GM15510 (cell line): Measurements from ENCODE around the gene WDFY4.

Source experiments
- POLR2A ChIP-seq: IDR thresholded peaks from 3 replicates; pipeline ENCODE4 v1.6.1; 2011; ENCODE audit warnings: borderline replicate concordance; ENCODE audit not compliant: insufficient read length; ENCODE audit errors: extremely low read depth

The WDFY4 gene

GRCh38 chr10:48684792-48685623, at the start of gene WDFY4:
TSS of gene WDFY4 (plus strand) at chr10:48684873. CDS start at chr10:48709733, 24,860 bp downstream.
- TF ChIP-seq POLR2A = peak; percentile 69

DNA sequence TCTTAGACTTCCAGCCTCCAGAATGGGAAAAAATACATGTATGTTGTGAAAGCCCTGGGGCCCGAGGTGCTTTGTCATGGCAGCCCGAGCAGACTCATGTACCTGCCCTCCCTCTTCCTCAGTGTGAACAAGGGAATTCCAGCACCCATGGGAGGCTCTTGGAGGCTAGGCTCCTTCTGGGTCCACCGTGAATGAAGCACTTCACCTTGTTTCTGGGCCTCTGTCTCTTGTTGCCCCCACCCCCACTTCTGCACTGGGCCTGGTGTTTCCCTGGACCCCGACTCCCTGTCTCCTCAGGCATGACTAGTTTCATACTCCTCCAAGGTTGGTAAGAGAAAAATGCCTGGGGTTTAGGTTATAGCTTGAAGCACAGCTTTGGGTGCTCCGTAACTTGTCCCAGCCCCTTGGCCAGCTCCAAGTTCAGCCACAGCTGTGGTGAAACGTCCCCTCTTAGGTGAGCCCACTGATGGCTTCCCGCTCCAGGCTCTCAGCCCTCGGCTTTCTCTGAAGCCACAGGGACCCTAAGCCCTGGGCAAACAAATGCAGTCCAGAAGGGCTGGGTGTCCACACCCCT, 49.6 kb upstream of the WDFY4 start:
- no peak for TF ChIP-seq POLR2A

GRCh38 chr10:48636231-48636630, 48.4 kb upstream of the WDFY4 start:
- no peak for TF ChIP-seq POLR2A

DNA sequence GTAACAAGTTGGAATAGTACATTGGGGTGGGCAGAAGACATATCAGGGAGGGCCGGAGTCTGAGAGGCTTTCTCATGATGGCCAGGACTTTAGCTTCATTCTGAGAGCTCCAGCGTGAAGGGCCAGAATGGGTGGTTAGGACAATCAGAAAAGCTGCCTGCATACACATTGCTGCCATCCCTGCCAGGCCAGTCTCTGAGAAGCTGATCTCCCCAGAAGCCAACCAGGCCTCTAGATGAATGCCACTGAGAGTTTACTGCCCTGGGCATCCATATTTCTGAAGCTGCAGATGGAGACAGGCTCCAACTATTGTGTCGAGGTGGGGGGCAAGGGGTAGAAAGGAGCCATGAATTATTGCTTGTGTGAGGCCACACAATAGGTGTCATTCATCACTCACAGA, 47.8 kb upstream of the WDFY4 start:
- TF ChIP-seq POLR2A = no peak

GRCh38 chr10:48638158-48638557, 46.5 kb upstream of the WDFY4 start:
- no peak for TF ChIP-seq POLR2A

DNA sequence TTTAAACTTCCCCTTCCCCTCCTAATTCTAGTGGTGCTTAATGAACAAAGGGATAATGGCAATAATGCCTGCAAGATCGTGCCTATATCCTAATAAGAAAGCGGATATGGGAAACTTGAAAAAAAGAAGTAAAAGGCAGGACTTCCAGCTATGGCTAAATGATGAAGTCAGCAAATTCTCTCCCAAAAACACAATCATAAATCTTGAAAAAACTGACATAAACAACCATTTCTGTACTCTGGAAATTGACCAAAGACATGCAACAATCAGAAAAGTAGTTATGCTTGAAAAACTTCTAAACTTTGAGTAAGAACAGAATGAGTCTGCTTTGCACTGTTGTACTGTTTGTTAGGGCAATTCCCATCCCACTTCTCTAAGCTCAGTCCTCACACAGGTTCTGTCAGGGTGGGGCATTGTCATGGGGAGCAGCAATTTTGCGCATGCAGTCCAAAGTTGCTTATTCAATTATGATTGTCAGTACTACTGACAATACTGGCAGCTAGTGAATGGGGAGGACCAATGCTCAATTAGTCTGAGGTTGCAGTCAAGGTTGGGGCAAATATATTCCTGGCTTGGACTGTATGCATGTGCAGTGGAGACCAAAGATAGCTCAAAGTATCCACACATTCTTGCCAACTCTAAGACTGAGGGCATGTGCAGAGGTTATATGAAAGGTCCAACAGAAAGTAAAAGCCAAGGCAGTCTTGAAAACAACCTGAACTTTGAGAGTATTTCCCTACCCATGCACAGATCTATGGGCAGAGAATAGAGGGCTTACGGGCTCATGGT, 45.7 kb upstream of the WDFY4 start:
- no peak for TF ChIP-seq POLR2A

DNA sequence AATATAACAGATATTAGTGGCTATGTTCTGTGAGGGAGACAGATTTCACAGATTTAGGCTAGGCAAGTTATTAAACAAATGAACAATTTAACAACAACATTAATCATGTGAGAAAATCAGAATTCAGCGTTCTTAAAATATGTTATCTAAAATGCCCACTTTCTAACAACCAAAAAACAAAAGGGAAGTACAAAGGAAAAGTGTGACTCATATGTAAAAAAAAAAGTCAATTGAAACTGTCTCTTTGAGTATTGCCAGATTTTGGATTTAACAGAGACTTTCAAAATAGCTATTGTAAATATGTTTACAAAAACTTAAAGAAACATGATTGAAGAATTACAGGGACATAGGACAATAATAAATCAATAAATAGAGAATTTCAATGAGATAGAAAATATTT, 45.0 kb upstream of the WDFY4 start:
- TF ChIP-seq POLR2A = no peak

DNA sequence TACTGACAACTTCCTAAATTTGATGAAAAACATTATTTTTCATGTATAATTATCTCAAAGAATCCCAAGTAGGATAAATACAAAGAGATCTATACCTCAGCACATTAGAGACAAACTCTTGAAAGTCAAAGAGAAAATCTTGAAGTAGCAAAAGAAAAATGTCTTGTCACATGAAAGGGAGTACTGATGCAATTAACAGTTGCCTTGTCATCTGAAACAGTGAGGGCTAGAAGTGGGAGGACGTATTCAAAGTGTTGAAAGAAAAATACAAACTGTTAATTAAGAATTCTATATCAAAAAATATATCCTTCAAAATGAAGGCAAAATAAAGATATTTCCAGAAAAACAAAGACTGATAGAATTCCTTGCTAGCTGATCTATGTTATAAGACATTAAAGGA, 44.3 kb upstream of the WDFY4 start:
- no peak for TF ChIP-seq POLR2A

GRCh38 chr10:48645600-48645999, 39.1 kb upstream of the WDFY4 start:
- no peak for TF ChIP-seq POLR2A

- no peak for TF ChIP-seq POLR2A
Observed at GRCh38 chr10:48648172-48648942, 36.3 kb upstream of the WDFY4 start.

GRCh38 chr10:48649349-48649944, 35.2 kb upstream of the WDFY4 start:
- TF ChIP-seq POLR2A = no peak

DNA sequence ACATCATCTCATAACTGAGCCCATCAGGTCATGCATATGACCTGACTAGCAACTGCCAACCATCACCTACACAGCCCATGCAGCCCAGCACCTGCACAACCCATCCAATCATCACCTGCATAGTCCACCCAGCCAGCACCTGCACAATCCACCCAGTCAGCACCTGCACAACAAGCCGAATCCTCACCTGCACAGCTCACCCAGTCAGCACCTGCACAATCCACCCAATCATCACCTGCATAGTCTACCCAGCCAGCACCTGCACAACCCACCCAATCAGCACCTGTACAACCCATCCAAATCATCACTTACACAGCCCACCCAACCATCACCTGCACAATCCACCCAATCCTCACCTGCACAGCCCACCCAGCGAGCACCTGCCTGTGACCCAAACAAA, 33.4 kb upstream of the WDFY4 start:
- no peak for TF ChIP-seq POLR2A

- no peak for TF ChIP-seq POLR2A
Observed at GRCh38 chr10:48651839-48652238, 32.8 kb upstream of the WDFY4 start.

GRCh38 chr10:48652344-48652743, 32.3 kb upstream of the WDFY4 start:
- no peak for TF ChIP-seq POLR2A

GRCh38 chr10:48653347-48653746, 31.3 kb upstream of the WDFY4 start:
- TF ChIP-seq POLR2A = no peak

DNA sequence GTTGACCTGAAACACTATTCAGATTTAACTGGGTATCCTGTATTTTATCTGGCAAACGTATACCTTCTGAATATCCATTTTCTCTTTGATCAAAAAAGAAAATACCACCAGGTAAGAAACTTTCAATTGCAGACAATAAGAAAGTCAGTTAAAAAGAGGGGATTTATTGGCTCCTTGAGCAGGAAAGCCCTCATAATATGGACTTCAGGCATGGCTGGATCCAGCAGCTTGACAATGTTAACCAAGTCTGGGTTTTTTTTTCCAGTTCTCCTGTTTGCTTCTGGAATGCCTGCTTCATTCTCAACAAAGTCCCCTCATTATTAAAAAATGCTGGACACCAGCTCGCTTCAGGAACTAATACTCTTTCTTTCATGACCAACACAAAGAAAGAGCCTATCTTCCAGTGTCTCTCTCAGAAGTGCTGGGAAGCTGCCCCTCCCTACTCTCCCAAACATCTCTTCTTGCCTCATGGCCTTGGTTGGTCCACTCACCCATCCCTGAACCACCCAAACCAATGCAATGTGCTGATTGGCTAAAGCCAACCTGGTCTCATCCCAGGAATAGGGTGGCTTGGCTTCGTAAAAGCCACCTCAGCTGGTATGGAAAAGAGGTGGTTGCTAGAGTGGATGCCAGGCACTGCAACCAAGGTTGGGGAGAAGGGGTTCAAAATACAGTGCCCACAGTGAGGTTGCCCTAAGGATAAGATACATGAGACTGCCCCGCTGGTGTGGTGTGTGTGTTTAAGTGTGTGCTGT, 30.6 kb upstream of the WDFY4 start:
- TF ChIP-seq POLR2A = no peak
